ENCODE measurements around the gene FAM174B. TPM values are rescaled to one million over a fixed set of nuclear protein-coding genes. Genes with fewer than 3 reads are reported as not detected.

The FAM174B gene
- total RNA-seq, 1 experiment from 2014 or later = 0.30 TPM

- Histone ChIP-seq H3K36me3 (ENCODE audit: control insufficient read depth in 1 of 2, insufficient read depth in 2 of 2, low read length in 2 of 2) (no peaks in the 10 kb centered on the region), H3K4me2 (ENCODE audit: low read length) (no peak overlapping the region), H3K9me2 (ENCODE audit: insufficient read depth) (no peaks in the 10 kb centered on the region), H3K27ac (ENCODE audit: low read depth, low read length) (no peak overlapping the region), H3K4me1 (ENCODE audit: control insufficient read depth in 1 of 2, insufficient read depth in 2 of 2, low read length in 2 of 2) (no peaks in the 10 kb centered on the region), H4K20me1 (ENCODE audit: insufficient read depth) (no peaks in the 10 kb centered on the region), H3K9ac (ENCODE audit: low read length) (no peak overlapping the region), H3K27me3 (ENCODE audit: insufficient read depth, low read length) (no peaks in the 10 kb centered on the region; the same call in 1 of the 2 replicates), H2AFZ (ENCODE audit: low read depth, low read length, poor library complexity, severe bottlenecking) (no peak overlapping the region), H3K4me3 (replicated peaks in 1 of 2; ENCODE audit: low read depth in 1 of 2, low read length in 2 of 2) (no peak overlapping the region), H3K9me3 (ENCODE audit: control insufficient read depth in 1 of 2, insufficient read depth in 1 of 2, low read depth in 1 of 2, low read length in 2 of 2) (no peaks in the 10 kb centered on the region), H3K79me2 (ENCODE audit: insufficient read depth, low read length) (no peaks in the 10 kb centered on the region)
- ChIA-PET POLR2A (no interaction called here), CTCF (no interaction called here), RAD21 (ENCODE audit: low non-redundant PET in 1 of 2, low total read pairs in 2 of 2, uncharacterized antibody in 2 of 2, unreplicated experiment in 2 of 2) (no interaction called here)
- no peak for ATAC-seq
- no peak for TF ChIP-seq FOSL1 (IDR thresholded peaks at IDR 0.05; ENCODE audit: low read depth)
- TF ChIP-seq, protein P1, sequence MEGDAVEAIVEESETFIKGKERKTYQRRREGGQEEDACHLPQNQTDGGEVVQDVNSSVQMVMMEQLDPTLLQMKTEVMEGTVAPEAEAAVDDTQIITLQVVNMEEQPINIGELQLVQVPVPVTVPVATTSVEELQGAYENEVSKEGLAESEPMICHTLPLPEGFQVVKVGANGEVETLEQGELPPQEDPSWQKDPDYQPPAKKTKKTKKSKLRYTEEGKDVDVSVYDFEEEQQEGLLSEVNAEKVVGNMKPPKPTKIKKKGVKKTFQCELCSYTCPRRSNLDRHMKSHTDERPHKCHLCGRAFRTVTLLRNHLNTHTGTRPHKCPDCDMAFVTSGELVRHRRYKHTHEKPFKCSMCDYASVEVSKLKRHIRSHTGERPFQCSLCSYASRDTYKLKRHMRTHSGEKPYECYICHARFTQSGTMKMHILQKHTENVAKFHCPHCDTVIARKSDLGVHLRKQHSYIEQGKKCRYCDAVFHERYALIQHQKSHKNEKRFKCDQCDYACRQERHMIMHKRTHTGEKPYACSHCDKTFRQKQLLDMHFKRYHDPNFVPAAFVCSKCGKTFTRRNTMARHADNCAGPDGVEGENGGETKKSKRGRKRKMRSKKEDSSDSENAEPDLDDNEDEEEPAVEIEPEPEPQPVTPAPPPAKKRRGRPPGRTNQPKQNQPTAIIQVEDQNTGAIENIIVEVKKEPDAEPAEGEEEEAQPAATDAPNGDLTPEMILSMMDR (IDR thresholded peaks at IDR 0.05 in 2 of 3, conservative IDR thresholded peaks at IDR 0.05 in 1 of 3; ENCODE audit: borderline replicate concordance in 1 of 3, insufficient read depth in 1 of 3, low read depth in 2 of 3, low read length in 2 of 3) = no peak
- no peak for TF ChIP-seq POLR2AphosphoS5 (IDR thresholded peaks at IDR 0.05; ENCODE audit: low read depth, low read length)
- no peak for TF ChIP-seq JUND (IDR thresholded peaks at IDR 0.05)
- TF ChIP-seq, protein P2, sequence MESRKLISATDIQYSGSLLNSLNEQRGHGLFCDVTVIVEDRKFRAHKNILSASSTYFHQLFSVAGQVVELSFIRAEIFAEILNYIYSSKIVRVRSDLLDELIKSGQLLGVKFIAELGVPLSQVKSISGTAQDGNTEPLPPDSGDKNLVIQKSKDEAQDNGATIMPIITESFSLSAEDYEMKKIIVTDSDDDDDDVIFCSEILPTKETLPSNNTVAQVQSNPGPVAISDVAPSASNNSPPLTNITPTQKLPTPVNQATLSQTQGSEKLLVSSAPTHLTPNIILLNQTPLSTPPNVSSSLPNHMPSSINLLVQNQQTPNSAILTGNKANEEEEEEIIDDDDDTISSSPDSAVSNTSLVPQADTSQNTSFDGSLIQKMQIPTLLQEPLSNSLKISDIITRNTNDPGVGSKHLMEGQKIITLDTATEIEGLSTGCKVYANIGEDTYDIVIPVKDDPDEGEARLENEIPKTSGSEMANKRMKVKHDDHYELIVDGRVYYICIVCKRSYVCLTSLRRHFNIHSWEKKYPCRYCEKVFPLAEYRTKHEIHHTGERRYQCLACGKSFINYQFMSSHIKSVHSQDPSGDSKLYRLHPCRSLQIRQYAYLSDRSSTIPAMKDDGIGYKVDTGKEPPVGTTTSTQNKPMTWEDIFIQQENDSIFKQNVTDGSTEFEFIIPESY (IDR thresholded peaks at IDR 0.05; ENCODE audit: extremely low read depth, insufficient replicate concordance, low read length) = no peak
- no peak for TF ChIP-seq ZNF274 (IDR thresholded peaks at IDR 0.05; ENCODE audit: low read depth, low read length)
- TF ChIP-seq CBX3 (IDR thresholded peaks at IDR 0.05; ENCODE audit: low read depth) = no peak
- no peak for TF ChIP-seq ATF3 (IDR thresholded peaks at IDR 0.05)
- no peak for TF ChIP-seq CEBPB (IDR thresholded peaks at IDR 0.05; ENCODE audit: low read depth)
- no peak for TF ChIP-seq POLR2A (IDR thresholded peaks at IDR 0.05; ENCODE audit: borderline replicate concordance, extremely low read depth, insufficient read depth, insufficient read length)
- no peak for TF ChIP-seq SP1 (IDR thresholded peaks at IDR 0.05; ENCODE audit: low read depth)
- TF ChIP-seq, protein P3, sequence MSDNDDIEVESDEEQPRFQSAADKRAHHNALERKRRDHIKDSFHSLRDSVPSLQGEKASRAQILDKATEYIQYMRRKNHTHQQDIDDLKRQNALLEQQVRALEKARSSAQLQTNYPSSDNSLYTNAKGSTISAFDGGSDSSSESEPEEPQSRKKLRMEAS (IDR thresholded peaks at IDR 0.05) = no peak
- TF ChIP-seq, protein P4, sequence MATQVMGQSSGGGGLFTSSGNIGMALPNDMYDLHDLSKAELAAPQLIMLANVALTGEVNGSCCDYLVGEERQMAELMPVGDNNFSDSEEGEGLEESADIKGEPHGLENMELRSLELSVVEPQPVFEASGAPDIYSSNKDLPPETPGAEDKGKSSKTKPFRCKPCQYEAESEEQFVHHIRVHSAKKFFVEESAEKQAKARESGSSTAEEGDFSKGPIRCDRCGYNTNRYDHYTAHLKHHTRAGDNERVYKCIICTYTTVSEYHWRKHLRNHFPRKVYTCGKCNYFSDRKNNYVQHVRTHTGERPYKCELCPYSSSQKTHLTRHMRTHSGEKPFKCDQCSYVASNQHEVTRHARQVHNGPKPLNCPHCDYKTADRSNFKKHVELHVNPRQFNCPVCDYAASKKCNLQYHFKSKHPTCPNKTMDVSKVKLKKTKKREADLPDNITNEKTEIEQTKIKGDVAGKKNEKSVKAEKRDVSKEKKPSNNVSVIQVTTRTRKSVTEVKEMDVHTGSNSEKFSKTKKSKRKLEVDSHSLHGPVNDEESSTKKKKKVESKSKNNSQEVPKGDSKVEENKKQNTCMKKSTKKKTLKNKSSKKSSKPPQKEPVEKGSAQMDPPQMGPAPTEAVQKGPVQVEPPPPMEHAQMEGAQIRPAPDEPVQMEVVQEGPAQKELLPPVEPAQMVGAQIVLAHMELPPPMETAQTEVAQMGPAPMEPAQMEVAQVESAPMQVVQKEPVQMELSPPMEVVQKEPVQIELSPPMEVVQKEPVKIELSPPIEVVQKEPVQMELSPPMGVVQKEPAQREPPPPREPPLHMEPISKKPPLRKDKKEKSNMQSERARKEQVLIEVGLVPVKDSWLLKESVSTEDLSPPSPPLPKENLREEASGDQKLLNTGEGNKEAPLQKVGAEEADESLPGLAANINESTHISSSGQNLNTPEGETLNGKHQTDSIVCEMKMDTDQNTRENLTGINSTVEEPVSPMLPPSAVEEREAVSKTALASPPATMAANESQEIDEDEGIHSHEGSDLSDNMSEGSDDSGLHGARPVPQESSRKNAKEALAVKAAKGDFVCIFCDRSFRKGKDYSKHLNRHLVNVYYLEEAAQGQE (IDR thresholded peaks at IDR 0.05; ENCODE audit: low read depth) = no peak
- no peak for DNase-seq (ENCODE audit: low read depth, low spot score)
- BruUV-seq (replicated peaks) = no TSS peak
- intact Hi-C loops (cut with micrococcal nuclease) = no loop called here
Observed at GRCh38 chr15:92612891-92613290, 42.7 kb downstream of the FAM174B start.

Data from HCT116 (cell line).